ENCODE results near the gene TTLL7. TPM values are rescaled to one million over a fixed set of nuclear protein-coding genes. Genes with fewer than 3 reads are reported as not detected.

Gene TTLL7
- total and polyA plus RNA-seq, 9 of the 15 experiments (the other 6 are each of a cell fraction or from before 2014, with no cell fraction given) = 0.63 to 2.6 (median 1.7) TPM

DNA sequence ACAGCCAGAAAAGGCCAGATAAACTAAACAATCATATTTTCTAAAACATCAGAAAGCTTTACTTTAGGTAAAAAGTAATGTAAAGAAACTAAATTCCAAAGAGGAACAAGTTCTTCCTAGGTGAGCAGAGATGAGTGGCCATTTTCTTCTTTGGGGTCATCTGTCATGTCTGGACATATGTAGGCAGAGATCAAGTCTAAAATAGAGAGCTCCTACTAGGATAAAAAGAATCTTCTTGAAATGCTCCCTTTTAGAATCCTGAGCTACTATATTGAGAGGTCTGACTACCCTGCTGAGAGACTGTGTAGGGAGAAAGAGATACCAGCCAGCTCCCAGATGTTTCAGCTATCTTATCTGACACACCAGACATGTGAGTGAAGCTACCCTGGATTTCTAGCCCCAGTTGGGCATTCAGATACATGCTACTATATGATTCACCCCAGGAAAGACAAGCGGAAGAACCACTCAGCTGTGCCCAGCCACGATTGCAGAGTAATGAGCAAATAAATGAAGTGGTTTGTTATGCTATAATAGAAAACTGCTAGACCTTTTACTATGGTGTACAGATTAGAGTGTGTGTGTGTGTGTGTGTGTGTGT lies 80.1 kb downstream of the TTLL7 start (continued):
- TF ChIP-seq ZNF584 (CRISPR knock-in tag; IDR thresholded peaks at IDR 0.05; ENCODE audit: low read depth) (peak; percentile 90), SRSF9 (IDR thresholded peaks at IDR 0.05; ENCODE audit: borderline replicate concordance, low read depth, low read length) (no peak), ATF3 (IDR thresholded peaks at IDR 0.05) (peak; percentile 84), ATF3 (CRISPR knock-in tag; conservative IDR thresholded peaks at IDR 0.05) (peak; percentile 88), CEBPG (CRISPR knock-in tag; IDR thresholded peaks at IDR 0.05) (no peak), CEBPG (tag; conservative IDR thresholded peaks at IDR 0.05 in 1 of 2, IDR thresholded peaks at IDR 0.05 in 1 of 2) (no peak; a peak in 1 of 4 replicates), FOXP4 (CRISPR knock-in tag; IDR thresholded peaks at IDR 0.05; ENCODE audit: borderline replicate concordance) (no peak), TAF1 (IDR thresholded peaks at IDR 0.05; ENCODE audit: control insufficient read depth, extremely low read depth, insufficient read depth, low read length, severe bottlenecking) (peak; percentile 57), NONO (IDR thresholded peaks at IDR 0.05; ENCODE audit: low read depth in 2 of 2, low read length in 1 of 2) (peak in 1 of 2 experiments; percentile 69; a peak in 2 of 4 replicates), KDM2B (CRISPR knock-in tag; IDR thresholded peaks at IDR 0.05) (no peak), THRB (CRISPR knock-in tag; conservative IDR thresholded peaks at IDR 0.05) (peak; percentile 27; the same call in 1 of the 2 replicates), CBX3 (IDR thresholded peaks at IDR 0.05; ENCODE audit: borderline replicate concordance in 1 of 2, low read length in 2 of 2) (peak in 1 of 2 experiments; percentile 90; a peak in 1 of 3 replicates), CTBP1 (IDR thresholded peaks at IDR 0.05; ENCODE audit: borderline replicate concordance) (peak; percentile 53; the same call in 1 of the 2 replicates), MTA1 (IDR thresholded peaks at IDR 0.05; ENCODE audit: borderline replicate concordance) (0 out of 2 replicates have a peak, but pooled peaks have one; percentile 54)
- TF ChIP-seq, protein P1, sequence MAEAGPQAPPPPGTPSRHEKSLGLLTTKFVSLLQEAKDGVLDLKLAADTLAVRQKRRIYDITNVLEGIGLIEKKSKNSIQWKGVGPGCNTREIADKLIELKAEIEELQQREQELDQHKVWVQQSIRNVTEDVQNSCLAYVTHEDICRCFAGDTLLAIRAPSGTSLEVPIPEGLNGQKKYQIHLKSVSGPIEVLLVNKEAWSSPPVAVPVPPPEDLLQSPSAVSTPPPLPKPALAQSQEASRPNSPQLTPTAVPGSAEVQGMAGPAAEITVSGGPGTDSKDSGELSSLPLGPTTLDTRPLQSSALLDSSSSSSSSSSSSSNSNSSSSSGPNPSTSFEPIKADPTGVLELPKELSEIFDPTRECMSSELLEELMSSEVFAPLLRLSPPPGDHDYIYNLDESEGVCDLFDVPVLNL (CRISPR knock-in tag; IDR thresholded peaks at IDR 0.05; ENCODE audit: low read depth) = no peak
- TF ChIP-seq, protein P2, sequence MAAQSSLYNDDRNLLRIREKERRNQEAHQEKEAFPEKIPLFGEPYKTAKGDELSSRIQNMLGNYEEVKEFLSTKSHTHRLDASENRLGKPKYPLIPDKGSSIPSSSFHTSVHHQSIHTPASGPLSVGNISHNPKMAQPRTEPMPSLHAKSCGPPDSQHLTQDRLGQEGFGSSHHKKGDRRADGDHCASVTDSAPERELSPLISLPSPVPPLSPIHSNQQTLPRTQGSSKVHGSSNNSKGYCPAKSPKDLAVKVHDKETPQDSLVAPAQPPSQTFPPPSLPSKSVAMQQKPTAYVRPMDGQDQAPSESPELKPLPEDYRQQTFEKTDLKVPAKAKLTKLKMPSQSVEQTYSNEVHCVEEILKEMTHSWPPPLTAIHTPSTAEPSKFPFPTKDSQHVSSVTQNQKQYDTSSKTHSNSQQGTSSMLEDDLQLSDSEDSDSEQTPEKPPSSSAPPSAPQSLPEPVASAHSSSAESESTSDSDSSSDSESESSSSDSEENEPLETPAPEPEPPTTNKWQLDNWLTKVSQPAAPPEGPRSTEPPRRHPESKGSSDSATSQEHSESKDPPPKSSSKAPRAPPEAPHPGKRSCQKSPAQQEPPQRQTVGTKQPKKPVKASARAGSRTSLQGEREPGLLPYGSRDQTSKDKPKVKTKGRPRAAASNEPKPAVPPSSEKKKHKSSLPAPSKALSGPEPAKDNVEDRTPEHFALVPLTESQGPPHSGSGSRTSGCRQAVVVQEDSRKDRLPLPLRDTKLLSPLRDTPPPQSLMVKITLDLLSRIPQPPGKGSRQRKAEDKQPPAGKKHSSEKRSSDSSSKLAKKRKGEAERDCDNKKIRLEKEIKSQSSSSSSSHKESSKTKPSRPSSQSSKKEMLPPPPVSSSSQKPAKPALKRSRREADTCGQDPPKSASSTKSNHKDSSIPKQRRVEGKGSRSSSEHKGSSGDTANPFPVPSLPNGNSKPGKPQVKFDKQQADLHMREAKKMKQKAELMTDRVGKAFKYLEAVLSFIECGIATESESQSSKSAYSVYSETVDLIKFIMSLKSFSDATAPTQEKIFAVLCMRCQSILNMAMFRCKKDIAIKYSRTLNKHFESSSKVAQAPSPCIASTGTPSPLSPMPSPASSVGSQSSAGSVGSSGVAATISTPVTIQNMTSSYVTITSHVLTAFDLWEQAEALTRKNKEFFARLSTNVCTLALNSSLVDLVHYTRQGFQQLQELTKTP (IDR thresholded peaks at IDR 0.05; ENCODE audit: low read depth in 1 of 2, partially characterized antibody in 2 of 2) = peak in 1 of 2 experiments; percentile 71
